Measurements from ENCODE around the gene ZNF503. TPM values are rescaled to one million over a fixed set of nuclear protein-coding genes. Genes with fewer than 3 reads are reported as not detected.

ZNF503 gene
- total RNA-seq, 3 donors from 2014 or later: 3.7 to 32.3 (median 6.1) TPM

GRCh38 chr10:75352650-75353049 is 48.9 kb downstream of the ZNF503 start:
- Histone ChIP-seq H3K9me3 (no peaks in the 10 kb centered on the region), H3K4me3 (no peak overlapping the region), H3K36me3 (ENCODE audit: low read depth) (no peaks in the 10 kb centered on the region), H3K4me1 (ENCODE audit: low read depth) (peaks cover 3% of the 10 kb centered on the region)
- DNase-seq (no peak), ATAC-seq (no peak)
- intact Hi-C loops (cut with DNase I, micrococcal nuclease): no loop called here
- no peak for TF ChIP-seq CTCF (IDR thresholded peaks at IDR 0.05)

GRCh38 chr10:75351637-75352036 is 49.9 kb downstream of the ZNF503 start:
- no peak for DNase-seq
- intact Hi-C loops (cut with DNase I, micrococcal nuclease): no loop called here
- Histone ChIP-seq H3K4me1 (ENCODE audit: low read depth) (no peaks in the 10 kb centered on the region), H3K9me3 (no peaks in the 10 kb centered on the region), H3K36me3 (ENCODE audit: low read depth) (no peaks in the 10 kb centered on the region), H3K4me3 (no peak overlapping the region)
- no peak for TF ChIP-seq CTCF (IDR thresholded peaks at IDR 0.05)
- no peak for ATAC-seq

- DNase-seq (no peak), ATAC-seq (no peak)
- Histone ChIP-seq H3K4me3 (no peak overlapping the region), H3K36me3 (ENCODE audit: low read depth) (no peaks in the 10 kb centered on the region), H3K9me3 (no peaks in the 10 kb centered on the region), H3K4me1 (ENCODE audit: low read depth) (no peaks in the 10 kb centered on the region)
- intact Hi-C loops (cut with DNase I, micrococcal nuclease): no loop called here
- no peak for TF ChIP-seq CTCF (IDR thresholded peaks at IDR 0.05)
Measured at GRCh38 chr10:75350791-75351190, 50.8 kb downstream of the ZNF503 start.

Other genes starting within 250 kb of the ZNF503 start
- 100 to 1,000 TPM; 265 to 296 (median 284) TPM for gene VDAC2, start 191.0 kb downstream of the ZNF503 start, total RNA-seq
- 10 to 100 TPM; 42.9 to 76.3 (median 72.3) TPM for gene COMTD1, start 165.8 kb downstream of the ZNF503 start, total RNA-seq
- 10 to 100 TPM in 2 of 3 donors, 1 to 10 TPM in 1; 9.4 to 14.9 (median 10.3) TPM for gene LRMDA, start 29.9 kb upstream of the ZNF503 start, total RNA-seq